HG02884 (cell line): ENCODE results near the gene NYAP2.

Source experiments
- ATAC-seq: cut with Tn5 transposase; IDR thresholded peaks from one replicate; pipeline ENCODE4 v1.9.1; 2021; ENCODE audit warnings: mild to moderate bottlenecking, moderate library complexity; ENCODE audit not compliant: unreplicated experiment

Gene NYAP2

DNA sequence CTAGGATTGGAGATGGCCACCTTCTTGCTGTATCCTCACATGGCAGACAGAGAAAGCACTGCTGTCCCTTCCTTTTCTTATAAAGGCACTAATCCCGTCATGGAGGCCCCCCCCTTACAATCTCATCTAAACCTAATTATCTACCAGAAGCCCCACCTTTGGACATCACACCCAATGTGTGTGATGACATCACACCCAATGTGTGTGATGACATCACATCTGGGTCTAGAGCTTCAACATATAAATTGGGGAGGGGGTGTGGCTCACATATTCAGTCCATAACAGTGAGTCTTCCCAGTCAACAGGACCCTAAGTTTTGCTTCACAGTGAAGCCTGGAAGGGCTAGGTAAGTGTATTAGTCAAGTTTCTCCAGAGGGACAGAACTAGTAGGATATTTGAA, 213.1 kb downstream of the NYAP2 start:
- no peak for ATAC-seq

DNA sequence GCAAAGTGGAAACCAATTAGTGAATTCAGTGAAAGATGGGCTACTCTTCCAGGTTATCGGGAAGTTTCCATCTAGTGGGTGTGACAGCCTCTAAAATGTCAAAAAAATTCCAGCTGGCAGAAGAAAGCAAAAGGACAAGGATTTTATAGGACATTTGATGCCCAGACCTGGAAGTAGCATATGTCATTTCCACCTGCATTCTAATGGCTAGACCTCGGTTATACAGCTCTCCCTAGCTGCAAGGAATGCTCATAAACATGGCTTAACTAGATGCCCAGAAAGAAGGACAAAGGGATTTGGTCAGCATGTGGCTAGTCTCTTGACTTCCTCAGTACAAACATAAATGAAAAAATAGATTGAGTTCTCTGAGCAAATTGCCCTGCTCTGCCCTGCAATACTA, 215.4 kb downstream of the NYAP2 start:
- ATAC-seq, result no peak

DNA sequence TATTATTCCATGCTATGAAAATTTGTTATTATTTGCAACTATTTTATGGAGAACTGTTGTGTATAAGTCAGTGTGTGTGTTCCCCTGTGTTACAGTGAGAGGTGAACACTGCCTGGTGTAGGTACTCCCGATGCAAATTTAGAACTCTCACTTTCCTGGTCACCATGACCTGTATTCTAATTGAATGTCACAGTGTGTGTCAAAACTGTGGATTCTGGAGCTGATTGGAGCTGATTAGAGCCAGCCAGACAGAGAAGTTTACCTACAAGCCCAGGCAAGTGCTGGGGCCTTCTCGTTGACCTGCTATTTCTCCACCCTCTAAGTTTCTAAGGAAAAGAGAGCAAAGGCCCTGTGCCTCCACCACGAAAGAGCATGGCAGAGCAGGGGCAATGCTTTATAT, 216.0 kb downstream of the NYAP2 start:
- no peak for ATAC-seq

DNA sequence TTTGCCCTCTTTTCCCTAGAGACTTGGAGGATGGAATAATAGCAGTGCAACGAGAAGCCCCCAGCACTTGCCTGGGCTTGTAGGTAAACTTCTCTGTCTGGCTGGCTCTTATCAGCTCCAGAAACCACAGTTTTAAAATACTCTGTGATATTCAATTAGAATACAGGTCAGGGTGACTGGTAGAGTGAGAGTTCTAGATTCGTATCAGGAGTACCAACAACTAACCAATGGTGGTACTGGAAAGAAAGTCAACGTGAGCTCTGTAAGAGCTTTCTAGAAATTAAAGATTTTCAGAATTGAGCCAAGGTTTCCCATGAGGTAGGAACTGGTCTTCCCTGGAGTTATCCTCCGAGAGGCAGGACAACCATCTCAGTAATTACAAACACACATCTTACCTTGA, 216.9 kb downstream of the NYAP2 start:
- ATAC-seq, result no peak

DNA sequence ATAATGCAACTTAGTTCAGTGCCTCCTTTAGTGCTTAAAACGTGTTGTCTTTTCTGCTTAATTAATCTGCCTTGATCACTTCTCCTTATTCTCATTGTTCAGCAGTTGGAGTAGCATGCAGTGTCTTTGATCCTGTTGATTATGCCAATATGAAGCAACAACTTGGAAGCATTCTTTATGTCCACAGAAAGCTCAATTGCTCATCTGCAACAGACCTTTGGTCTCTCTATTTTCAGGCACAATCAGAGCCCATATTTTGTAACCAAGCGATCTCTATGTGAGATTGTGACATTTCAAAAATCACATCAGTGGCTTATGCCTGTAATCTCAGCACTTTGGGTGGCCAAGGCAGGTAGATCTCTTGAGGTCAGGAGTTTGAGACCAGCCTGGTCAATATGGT, 217.3 kb downstream of the NYAP2 start:
- ATAC-seq, result no peak

DNA sequence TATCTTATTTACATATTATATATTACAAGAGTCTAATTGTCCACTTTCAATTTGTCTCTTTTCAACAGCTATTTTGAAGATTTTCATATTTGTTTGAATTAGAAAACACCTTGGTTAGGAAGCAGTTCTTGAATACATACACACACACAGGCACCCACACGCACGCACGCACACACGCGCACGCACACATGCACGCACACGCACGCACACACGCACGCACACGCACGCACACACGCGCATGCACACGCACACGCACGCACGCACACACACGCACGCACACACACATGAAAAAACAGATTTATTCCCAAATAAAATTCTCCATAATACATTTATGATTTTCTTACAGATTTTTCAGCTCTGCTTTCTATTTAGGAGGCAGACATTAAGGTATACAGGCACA, 220.7 kb downstream of the NYAP2 start:
- ATAC-seq, result no peak

DNA sequence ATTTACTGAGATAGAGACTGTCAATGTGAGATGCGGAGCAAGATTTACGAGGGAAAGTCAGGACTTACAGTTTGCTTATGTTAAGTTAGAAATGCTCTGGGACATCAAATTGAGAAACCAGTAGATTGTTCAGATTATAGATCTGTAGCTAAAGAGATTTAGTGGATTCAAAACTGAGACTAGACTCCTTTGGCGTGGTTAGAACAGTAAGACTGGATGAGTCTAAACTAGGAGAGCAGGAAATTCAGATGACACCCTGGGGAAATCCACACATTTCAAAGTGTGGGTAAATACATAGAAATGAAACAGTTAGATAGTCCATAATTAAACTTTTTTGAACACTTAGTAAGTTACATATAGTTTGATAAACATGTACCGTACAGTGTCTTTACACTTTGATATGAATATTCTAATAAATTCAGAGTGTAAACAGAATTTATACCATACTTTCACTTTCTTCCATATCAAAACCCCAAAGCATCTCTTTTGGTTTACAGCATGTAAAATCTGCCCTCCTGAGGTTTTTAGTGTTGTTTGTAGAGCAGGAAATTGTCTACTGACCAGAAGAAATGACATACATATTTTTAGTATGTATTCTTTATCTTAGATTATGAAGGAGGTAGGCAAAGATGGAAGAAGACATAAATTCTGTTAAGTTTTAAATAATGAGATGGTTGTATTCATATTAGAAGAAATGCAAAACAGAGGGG, 231.5 kb downstream of the NYAP2 start:
- ATAC-seq, result no peak

DNA sequence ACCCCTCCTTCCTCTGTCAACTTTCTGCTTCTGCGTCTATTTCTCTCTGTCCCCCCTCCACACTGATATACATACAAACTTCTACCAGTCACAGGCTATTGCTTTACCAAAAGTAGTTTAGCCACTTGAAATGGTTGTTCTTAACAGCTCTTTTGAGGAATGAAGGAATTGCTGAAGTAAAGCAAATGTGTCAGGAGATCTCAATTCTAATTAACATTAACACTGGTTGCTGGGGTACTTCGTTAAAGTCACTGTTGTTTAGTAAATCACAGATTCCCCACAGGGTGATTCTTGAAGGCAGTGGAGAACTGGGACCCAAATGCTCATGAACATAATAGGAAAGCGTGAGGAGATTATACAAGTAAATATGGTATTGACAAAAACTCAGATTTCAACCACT, 232.8 kb downstream of the NYAP2 start:
- ATAC-seq, result no peak

DNA sequence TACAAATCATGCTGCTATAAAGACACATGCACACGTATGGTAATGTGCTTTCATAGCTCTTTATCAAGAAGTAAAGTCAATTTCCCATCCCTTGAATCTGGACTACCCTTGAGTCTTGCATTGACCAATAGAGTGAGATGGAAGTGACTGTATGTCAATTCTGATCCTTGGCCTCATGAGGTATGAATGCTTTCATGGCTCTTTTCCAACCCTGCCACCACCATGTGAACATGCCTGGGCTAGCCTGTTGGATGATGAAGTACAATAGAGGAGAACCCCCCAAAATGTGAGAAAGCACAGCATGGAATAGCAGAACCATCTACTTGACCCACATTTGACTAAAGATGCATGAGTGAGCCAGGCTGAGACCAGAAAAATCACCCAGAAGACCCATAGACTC, 237.0 kb downstream of the NYAP2 start:
- no peak for ATAC-seq

DNA sequence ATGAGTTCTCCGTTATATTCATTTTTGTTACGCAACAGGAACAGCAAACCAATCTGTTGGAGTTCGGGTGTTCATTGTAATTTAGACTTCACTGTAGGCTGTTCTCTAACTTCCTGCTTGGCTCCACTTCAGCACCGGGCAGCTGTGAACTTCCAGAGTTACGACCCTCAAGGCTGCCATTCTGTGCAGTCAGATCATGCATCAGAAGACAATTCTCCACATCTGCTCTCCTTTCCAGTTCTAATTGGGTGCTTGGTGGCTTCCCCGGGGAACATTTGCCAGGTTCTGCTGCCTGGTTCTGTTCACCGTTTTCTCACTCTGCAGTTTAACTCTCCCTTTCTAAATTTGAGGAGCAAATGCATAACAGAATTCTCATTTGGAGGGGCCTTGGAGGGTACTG, 237.7 kb downstream of the NYAP2 start:
- ATAC-seq, result no peak

DNA sequence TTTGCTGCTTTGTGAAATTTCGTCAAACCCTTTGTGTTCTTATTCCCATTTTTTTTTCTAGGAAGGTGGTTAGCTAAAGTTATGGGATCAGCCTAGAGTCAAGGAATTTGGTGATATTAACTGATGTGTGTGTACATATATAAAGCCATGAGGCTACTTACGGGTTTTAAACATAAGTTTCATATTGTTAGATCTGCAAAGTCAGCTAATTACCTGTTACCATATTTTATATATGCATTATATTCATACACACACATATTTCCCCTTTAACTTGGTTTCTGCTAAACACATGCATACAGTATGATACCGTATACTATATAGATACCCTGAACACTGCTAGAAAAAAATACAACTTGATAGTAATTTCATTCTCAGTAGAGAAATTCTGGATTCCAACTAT, 241.0 kb downstream of the NYAP2 start:
- ATAC-seq, result no peak

DNA sequence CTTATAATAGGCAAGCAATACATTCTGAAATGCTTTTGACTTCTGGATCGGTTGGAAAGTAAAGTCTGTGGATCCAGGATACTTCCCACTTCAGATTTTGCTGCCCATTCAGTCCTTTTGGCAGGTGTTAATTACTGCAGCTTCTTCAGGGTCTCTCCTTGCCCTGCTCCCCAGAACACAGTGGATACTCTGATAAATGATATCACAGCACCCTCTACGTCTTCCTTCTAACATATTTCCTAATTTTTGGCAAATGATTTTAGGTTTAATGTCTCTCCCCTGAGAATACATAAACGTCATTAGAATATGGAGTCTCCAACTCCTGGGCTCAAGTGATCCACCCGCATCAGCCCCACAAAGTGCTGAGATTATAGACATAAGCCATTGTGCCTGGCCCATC, 249.8 kb downstream of the NYAP2 start:
- no peak for ATAC-seq

DNA sequence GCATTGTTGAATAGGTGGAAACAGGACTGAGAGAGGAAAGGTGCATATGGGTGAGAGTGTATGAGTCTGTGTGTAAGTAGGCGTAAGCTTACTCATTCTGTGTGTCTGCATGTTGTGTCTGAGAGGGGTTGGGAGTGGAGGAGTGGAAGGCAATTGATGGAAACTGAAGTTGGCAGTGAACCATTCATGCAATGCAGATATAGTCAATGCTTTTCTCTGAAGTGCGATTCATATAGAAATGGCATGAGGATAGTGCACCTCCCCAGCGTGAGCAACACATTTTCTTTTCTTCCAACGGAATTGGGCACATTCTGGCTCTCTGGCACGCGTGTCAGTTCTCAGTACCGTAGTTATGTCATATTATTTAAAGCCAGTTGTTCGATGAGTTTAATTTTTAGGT, 250.5 kb downstream of the NYAP2 start:
- ATAC-seq, result no peak

DNA sequence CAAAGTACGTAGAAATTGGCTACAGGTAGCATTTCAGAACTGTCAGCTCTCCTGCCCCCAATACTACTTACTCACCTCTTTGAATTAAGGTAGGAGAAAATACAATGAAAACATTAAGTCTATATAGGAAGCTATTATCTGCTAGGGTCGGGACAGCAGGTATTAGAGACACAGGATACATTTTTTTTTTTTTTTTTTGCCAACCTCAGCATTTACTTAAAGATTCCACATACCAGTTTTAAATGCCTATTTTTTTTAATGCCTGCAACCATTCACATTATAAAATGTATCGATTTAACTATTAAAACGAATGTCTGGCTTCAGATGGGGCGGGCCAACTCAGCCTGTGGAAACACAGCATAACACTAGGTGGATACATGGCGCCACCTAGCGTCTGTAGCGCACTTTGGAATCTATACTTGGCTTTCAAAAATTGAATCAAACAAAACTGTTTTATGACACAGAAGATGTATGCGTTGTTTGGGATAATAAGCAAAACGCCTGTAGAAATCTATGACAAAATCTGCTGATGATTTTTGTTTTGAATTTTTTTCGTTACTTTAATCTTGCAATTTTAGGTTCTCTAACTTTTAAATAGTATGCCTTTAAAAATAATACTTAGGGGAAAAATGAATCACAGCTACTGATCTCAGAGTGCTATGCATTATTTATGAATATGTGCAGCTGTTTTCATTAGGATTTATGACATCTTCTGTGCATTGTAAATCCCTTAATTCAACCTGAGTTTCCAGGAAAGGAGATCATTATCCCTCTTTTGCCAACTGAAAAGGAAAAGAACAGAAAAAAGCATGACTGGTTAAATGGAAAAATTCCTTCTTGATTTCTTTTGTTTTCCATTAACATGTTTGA, 261.0 kb downstream of the NYAP2 start:
- ATAC-seq, result peak; percentile 90

DNA sequence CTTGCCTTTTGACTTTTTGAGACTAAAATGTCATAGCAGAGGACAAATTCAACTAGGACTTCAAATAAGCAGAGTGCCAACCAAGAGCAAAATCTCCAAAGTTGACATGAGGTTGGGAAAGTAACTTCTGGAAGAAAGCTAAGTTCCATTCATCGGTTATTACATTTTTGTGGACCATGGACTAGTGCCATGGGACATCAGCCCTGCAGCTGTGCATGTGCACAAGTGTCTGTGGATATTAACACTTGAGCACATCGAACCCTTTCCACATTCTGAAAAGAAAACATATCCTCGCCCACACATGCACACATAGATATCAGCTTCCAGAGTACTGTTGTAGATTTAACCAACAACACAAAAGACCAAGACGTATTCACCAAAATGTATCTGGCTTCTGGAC, 262.6 kb downstream of the NYAP2 start:
- ATAC-seq, result no peak

DNA sequence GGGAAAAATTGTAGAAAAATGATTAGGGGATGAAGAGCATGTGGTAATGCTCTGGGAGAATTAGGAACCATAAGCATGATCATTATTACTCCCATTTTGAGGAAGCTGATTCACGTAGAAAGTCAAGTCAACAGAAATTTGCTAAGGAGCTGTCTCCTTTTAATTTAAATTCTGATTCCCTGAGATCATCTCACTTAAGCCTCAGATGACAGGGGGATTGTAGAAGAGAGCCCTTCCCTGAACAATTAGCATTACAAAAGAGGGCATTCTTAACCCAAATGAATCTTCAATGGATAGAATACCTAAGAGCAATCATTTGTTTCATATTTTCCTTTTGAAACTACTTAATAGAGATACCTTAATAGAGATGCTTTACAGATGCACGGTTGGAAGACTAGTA, 267.9 kb downstream of the NYAP2 start:
- no peak for ATAC-seq

DNA sequence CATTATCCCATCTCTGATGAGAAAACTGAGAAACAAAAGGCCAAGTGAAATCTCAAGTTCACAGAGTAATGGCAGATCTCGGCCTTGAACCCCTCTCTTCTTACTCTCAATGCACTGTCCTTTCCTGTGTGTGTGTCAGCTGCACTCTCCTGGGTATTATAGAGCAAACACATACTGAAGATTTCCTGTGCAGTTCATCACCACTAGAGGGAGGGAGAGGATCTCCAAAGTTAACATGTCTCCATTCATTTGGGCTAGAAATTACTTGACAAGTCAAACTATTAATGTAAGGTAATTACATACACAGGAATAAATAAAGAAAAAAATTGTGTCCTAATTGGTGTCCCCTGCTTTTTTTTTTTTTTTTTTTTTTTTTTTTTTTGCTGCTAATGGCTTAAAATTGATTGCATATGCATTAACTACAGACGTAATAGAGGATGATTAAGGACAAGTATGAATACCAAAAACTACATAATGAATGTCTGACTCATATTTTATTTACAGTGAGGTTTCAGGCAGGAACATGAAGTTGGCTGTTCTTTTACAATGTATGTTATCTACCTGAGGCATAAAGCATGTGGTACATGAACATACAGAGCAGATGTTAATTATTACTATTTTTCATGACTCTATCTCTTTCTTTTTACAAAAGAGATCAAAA, 269.2 kb downstream of the NYAP2 start:
- peak; percentile 90 for ATAC-seq

DNA sequence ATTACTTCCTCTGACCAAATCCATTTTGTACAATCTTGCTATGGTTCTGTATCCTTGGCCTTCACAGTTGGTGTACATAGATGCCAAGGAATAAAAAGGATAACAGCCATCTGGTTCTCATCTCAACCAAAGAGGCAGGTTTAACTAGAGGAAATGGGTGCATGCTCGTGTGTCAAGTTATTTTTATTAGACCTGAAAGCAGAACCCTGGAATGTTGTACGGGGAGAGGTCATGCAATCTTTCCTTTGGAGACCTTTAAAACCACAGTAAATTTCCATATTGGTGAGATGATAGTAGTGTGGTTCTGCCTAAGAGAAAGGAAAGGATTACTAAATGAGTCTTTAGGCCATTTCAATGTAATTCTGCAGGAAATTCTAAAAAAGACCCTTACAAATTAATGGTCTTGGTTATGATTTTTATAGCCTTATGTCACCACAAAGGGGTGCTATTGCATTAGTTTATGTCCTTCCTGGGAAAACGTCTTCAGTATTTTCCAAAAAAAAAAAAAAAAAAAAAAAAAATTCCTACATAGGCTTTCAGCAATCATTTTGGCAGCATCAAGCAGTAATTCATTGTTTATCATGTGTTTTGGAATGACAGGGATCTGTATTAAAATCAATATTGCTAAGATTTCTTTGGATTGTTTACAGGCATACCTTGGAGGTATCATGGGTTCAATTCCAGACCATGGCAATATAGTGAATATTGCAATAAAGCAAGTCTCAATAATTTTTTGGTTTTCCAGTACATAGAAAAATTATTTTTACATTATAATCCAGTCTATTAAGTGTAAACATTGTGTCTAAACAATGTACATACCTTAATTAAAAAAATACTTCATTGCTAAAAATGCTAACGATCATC, 270.8 kb downstream of the NYAP2 start:
- no peak for ATAC-seq

DNA sequence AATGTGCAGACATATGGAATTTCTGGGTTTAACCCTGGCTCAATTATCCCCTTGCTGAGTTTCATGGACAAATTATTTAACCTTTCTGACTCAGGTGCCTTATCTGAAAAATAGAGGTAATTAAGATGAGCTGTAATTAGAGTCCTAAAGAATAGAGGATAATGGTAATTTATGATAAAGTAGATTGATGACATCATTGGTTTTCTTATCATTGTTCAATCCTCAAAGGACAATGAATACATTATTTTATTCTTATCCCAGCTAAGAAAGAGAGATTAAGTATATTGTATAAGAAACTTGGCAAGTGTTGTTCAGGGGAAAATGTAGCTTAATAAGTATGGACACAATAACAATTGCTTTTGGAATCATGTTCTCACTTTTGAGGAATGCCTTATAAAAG, 279.3 kb downstream of the NYAP2 start:
- ATAC-seq, result no peak

DNA sequence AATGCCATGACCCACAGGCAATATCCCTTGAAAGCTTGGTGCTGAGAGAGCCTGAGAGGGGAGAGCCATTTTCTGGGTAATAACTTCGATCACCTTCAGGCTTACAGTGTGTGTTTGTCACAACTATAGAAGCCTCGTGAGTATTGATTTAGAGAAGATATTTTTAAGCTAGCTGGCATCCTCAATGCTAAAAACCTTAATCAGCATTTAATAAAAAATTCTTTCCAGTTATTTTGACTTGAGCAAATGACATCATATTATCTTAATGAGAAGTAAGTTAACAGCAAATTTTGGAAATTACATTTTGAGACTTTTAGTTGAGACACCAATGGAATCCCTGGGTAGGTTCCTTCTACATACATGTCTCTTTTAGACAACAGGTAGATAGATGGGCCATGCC, 283.7 kb downstream of the NYAP2 start:
- ATAC-seq, result no peak

DNA sequence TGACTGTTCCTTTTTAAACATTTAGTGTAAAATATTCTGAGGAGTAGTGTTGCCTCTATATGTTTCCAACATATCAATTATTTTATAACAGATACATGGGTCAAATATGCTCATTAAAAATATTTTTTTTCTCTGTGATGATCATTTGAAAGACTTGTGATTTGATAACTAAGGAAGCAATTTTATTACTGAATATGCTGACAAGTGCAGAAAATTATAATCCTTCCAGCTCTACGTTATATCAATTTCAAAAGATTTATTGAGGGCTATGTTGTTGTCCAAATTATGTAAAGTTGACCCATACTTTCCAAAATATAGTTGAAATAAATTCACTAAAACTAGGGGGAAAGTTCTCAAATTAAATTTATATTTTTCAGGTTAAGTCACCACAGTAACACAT, 290.6 kb downstream of the NYAP2 start:
- ATAC-seq, result no peak
